NCI-H460 (cell line): ENCODE data around the gene PRKCG. TPM values are rescaled to one million over a fixed set of nuclear protein-coding genes. Genes with fewer than 3 reads are reported as not detected.
A peak's percentile ranks its signal among the peaks of the same experiment; 100 is the strongest.
"Not testable (repeated sequence)": the region's sequence is repeated elsewhere in the genome, so short reads cannot be mapped to it uniquely, and the experiment has no call there.

Experiments used
- DNase-seq: peaks from one replicate; pipeline ENCODE4 v3.0.0-alpha.2; 2016; ENCODE audit warnings: low read depth; ENCODE audit errors: extremely low read depth
- polyA plus RNA-seq: library from polyadenylated mRNA; depleted of rRNA; stranded (reverse); fragments of >200 nt; gene quantifications from 2 replicates; pipeline ENCODE4 v1.2.3, GENCODE V29; 2014; cell fraction: nucleus; rRNA removed
- total RNA-seq: library from RNA; depleted of rRNA; stranded (reverse); fragments of >200 nt; shearing (Covaris generic); gene quantifications from 2 replicates; pipeline ENCODE4 v1.2.3, GENCODE V29; 2014; rRNA removed

Gene PRKCG
- 0.20 TPM in 1 of 2 replicates, not detected in the other for total RNA-seq
- not detected in 2 replicates for polyA plus RNA-seq

DNA sequence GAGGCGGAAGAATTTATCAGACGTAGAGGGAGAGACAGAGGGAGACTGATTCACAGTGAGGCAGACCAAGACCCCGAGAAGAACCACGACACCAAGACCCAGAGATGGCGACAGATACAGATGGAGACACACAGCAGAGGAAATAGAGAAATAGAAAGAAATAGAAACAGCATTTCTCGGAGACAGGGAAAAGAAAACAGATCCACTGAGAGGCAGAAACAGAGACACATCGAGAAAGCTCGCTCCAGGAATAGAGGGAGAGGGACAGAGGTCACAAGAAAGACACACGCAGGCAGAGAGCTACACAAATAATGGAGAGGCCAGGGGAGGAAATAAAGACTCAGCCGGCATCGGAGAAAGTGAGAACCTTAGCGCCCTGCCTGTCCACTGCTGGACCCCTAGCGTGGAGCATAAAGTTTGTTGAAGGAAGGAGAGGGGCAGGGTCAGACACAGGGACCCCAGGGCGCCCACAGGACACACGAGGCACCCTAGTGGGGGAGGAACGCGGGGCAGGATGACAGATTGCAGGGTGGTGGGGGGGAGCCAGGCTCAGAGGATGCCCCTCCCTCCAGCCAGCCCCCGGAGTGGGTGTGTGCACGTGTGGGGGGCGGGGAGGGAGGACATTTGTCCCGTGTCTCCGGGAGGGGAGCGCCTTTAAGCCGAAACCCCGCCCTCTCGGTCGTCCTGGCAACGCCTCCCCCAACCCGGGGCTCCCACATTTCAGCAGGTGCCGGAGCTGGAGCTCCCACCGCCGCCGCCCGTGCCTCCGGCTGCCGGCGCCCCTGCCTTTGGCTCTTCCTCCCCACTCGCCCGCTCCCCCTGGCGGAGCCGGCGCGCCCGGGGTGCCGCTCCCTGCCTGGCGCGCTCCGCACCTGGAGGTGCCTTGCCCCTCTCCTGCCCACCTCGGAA is at the start of gene PRKCG:
TSS of gene PRKCG (plus strand) at position 716 of the 909 bp plus-strand sequence. CDS start 298 bp downstream, outside the sequence.
- no peak for DNase-seq

DNA sequence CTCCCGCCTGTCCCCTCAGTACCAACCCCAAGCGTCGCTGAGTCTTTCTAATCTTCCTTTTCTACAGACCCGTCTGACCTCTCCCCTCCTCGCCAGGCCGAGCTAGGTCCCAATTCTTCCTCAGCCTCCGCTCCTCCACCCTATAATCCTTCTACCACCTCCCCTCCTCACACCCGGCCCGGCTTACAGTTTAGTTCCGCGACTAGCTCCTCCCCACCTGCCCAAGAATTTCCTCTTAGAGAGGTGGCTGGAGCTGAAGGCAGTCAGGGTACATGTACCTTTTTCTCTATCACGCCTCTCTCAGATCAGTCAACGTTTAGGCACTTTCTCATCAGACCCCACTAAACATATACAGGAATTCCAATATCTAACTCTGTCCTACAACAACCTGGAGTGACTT is 49.1 kb upstream of the PRKCG start:
- not testable (repeated sequence) for DNase-seq

DNA sequence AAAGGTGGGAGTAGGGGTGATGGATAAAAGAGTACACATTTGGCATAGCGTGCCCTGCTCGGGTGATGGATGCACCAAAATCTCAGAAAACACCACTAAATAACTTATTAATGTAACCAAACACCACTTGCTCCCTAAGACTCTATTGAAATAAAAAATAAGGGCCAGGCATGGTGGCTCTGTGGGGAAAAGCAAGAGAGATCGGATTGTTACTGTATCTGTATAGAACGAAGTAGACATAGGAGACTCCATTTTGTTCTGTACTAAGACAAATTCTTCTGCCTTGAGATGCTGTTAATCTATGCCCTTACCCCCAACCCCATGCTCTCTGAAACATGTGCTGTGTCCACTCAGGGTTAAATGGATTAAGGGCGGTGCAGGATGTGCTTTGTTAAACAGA is 43.6 kb upstream of the PRKCG start:
- DNase-seq: not testable (repeated sequence)

DNA sequence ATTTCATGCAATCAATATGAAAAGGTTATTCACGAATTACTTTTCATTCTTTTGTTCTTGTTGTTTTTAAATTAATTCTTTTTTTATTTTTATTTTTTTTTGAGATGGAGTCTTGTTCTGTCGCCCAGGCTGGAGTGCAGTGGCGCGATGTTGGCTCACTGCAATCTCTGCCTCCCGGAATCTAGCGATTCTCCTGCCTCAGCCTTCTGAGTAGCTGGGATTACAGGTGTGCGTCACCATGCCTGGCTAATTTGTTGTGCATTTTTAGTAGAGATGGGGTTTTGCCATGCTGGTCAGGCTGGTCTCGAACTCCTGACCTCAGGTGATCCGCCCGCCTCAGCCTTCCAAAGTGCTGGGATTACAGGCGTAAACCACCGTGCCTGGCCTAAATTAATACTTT is 41.8 kb upstream of the PRKCG start:
- DNase-seq: not testable (repeated sequence)

GRCh38 chr19:53840914-53841313 is 41.1 kb upstream of the PRKCG start:
- not testable (repeated sequence) for DNase-seq

- DNase-seq: no peak
Measured at GRCh38 chr19:53844849-53845246, 37.1 kb upstream of the PRKCG start.

GRCh38 chr19:53847555-53847954 is 34.4 kb upstream of the PRKCG start:
- no peak for DNase-seq

DNA sequence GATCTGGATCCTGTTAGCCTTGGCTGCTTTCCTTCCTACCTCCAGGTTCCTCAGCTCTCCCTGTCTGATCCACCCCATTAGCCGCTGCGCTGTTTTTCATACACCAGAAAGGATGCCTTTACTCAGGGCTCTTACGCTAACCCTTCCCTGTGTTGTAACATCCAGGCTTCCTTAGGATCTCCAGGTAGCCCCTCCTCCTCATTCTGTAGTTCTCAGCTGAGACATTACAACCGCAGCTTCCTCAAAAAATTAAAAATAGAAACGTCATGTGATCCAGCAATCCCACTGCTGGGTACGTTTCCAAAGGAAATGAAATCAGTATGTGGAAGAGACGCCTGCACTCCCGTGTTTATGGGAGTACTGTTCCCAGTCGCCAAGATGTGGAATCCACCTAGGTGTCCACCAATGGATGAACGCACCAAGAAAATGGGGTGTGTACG is 32.7 kb upstream of the PRKCG start:
- DNase-seq: no peak

- DNase-seq: no peak
Measured at GRCh38 chr19:53853707-53854106, 28.3 kb upstream of the PRKCG start.

DNA sequence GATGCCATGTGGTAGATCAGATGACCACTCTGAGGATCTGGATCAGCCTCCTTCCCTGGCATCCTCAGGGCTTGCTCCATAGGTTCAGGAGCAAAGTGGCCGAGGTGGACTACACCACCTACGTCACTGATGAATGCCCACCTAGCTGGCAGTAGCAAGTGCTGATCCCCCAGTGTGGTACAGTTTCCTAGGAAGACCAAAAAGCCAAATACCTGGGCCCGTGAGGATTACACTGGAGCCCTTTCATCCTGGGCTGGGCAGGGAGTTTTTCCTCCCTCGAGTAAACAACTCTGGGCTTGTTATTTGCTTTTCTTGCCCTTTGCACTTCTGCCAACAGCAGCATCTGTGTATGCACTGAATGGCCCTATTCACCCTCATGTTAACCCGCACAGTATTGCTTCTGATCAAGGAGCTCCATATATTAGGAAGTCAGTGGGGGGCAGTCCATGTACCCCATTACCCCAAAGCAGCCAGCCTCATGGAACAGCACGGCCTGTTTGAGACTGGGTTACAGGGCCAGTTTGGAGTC is 17.6 kb upstream of the PRKCG start:
- DNase-seq: no peak

DNA sequence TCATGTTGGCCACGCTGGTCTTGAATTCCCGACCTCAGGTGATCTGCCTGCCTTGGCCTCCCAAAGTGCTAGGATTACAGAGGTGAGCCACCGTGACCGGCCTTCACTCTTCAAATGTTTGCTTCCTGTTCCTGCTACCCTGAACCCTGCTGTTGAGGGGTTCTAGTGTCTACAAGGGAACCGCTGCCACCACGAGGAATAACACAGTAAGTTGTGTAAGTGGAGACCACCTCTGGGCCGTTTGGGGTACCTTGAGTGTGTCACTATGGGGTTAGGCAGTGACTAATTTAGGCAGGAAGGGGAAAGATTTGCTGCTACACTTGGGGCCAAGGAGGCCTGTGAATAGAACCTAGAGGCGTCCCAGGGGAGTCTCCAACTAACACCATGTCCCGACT is 16.5 kb upstream of the PRKCG start:
- DNase-seq: no peak

- DNase-seq: peak; percentile 72
Measured at GRCh38 chr19:53865918-53866864, 15.8 kb upstream of the PRKCG start.

DNA sequence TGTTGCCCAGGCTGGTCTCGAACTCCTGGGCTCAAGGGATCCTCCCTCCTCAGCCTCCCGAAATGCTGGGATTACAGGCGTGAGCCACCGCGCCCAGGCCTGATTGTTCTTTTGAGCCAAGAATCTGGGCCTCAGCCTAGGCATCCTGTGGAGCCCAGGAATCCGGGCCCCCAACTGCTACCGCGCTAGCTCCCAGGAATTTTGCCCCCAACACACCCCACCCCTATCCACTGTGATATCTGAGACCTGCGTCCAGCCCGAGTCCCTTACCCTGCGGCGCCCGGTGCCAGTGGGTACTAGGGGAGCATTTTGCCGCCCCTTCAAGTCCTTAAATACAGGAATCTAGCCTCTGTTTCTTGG is 15.2 kb upstream of the PRKCG start:
- no peak for DNase-seq

DNA sequence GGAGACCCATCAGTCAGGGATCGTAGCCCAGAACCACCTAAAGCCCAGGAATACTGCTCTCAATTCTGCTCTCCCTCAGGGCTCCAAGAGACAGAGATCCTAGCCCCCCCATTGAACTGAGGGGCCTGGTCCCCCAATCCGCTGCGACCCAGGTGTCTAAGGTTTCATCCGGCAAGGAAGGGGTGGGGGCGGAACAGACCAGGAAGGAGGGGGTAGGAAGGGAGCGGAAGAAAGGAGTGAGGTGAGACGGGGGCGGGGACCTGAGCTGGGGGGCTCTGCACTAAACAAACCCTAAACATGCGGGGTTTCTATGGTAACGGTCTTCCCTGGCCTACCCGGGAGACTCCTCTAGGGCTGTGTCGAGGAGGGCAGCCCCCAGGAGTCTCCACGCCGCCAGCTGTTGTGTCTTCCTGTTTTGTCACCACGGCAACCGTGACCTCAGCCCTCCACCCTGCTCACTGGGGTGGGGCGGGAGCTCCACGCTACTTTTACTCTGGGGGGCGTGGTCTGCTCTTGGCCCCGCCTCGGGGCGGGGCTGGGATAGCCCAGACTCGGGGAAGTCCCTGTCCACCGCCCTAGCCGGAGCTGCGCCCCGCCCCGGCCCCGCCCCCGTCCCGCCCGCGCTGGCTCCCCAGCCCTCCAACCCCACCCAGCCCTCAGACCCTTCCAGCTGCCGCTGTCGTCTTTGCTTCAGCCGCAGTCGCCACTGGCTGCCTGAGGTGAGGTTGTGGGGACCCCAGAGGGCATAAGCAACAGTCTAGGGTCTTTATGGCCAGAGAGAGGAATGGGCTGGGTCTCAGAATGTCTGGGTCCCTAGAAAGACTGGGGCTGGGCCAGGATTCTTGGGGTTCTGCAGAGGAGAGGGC is 14.5 kb upstream of the PRKCG start, which contains the start of gene MYADM:
TSS of gene MYADM (plus strand) at position 659 of the 866 bp plus-strand sequence. CDS start 5,647 bp downstream, outside the sequence.
- peak; percentile 94 for DNase-seq

- DNase-seq: no peak
Measured at GRCh38 chr19:53868091-53868891, 13.7 kb upstream of the PRKCG start.

- DNase-seq: no peak
Measured at GRCh38 chr19:53868892-53869804, 12.8 kb upstream of the PRKCG start.

- not testable (repeated sequence) for DNase-seq
Measured at GRCh38 chr19:53869805-53870484, 12.1 kb upstream of the PRKCG start.
